AG04450 (cell line): ENCODE data around the gene RPS6KA4. TPM values are rescaled to one million over a fixed set of nuclear protein-coding genes. Genes with fewer than 3 reads are reported as not detected.
A peak's percentile ranks its signal among the peaks of the same experiment; 100 is the strongest.

Experiments
- CTCF ChIA-PET: fragments of 300-600, 350-600 bp; formaldehyde crosslinking; extraction: SDS; loops from one replicate; lab custom pipeline; 2022; ENCODE audit warnings: antibody characterized with exemption, inconsistent platforms; lab: Charles Lee
- POLR2A ChIA-PET: fragments of 350-600 bp; formaldehyde crosslinking; extraction: SDS; loops from one replicate; lab custom pipeline; 2021; ENCODE audit warnings: antibody characterized with exemption, inconsistent platforms; lab: Yijun Ruan, JAX
- DNase-seq: peaks from one replicate; pipeline ENCODE4 v3.0.0-alpha.2; 2011; ENCODE audit warnings: low read depth, low spot score
- H3K27ac ChIP-seq: one replicate; pipeline ENCODE4 v1.5.1; 2012; ENCODE audit warnings: low read depth, low read length, control low read depth
- H3K27me3 ChIP-seq: one replicate; pipeline ENCODE4 v1.6.0; 2012; ENCODE audit warnings: low read length; ENCODE audit not compliant: control insufficient read depth, insufficient read depth
- H3K4me3 ChIP-seq: 2 replicates; pipeline ENCODE4 v1.5.1; 2011; ENCODE audit warnings: mild to moderate bottlenecking, low read depth, low read length, control low read depth
- H3K9me3 ChIP-seq: 2 replicates; pipeline ENCODE4 v1.5.1; 2012; ENCODE audit warnings: low read length; ENCODE audit not compliant: control insufficient read depth, insufficient read depth
- CTCF ChIP-seq: IDR thresholded peaks from 2 replicates; pipeline ENCODE4 v1.5.1; 2011; ENCODE audit warnings: low read depth, low read length, control low read depth, inconsistent platforms
- polyA plus RNA-seq: library from polyadenylated mRNA; depleted of rRNA; stranded (reverse); fragments of >200 nt; gene quantifications from 2 replicates; pipeline ENCODE4 v1.2.3, GENCODE V29; 2011

RPS6KA4 gene
- polyA plus RNA-seq, 1 experiment, result 21.9 TPM

GRCh38 chr11:64327375-64327774, 31.6 kb upstream of the RPS6KA4 start:
- no peaks in the 10 kb centered on the region for H3K9me3 ChIP-seq
- H3K27me3 ChIP-seq, result peaks cover 3% of the 10 kb centered on the region
- H3K27ac ChIP-seq, result no peak overlapping the region
- DNase-seq, result no peak
- no peak overlapping the region for H3K4me3 ChIP-seq
- TF ChIP-seq CTCF, result no peak
- ChIA-PET CTCF (interaction anchor here (0.9 to 1.3 kb wide), 3 partner anchors 15 to 28 kb away, joined by 3 to 5 read pairs (median 3); no protein-coding TSS in a partner anchor), POLR2A (interaction anchor here (1.5 kb wide), 1 partner anchor 10 kb away, joined by 4 read pairs; the partner anchor contains the start of genes PRDX5 and TRMT112)

GRCh38 chr11:64327993-64328392, 31.0 kb upstream of the RPS6KA4 start:
- TF ChIP-seq CTCF, result no peak
- no peaks in the 10 kb centered on the region for H3K9me3 ChIP-seq
- H3K27me3 ChIP-seq, result peaks cover 3% of the 10 kb centered on the region
- CTCF ChIA-PET, result no interaction called here
- DNase-seq, result no peak
- H3K4me3 ChIP-seq, result no peak overlapping the region
- POLR2A ChIA-PET, result interaction anchor here (1.5 kb wide), 1 partner anchor 10 kb away, joined by 4 read pairs; the partner anchor contains the start of genes PRDX5 and TRMT112
- H3K27ac ChIP-seq, result no peak overlapping the region

- H3K9me3 ChIP-seq, result no peaks in the 10 kb centered on the region
- no peak overlapping the region for H3K4me3 ChIP-seq
- peaks cover 3% of the 10 kb centered on the region for H3K27me3 ChIP-seq
- no peak for TF ChIP-seq CTCF
- H3K27ac ChIP-seq, result no peak overlapping the region
- ChIA-PET POLR2A (interaction anchor here (0.7 to 2.4 kb wide), 2 partner anchors 12 to 24 kb away, joined by 3 to 12 read pairs; no protein-coding TSS in a partner anchor), CTCF (interaction anchor here (0.6 to 3.8 kb wide), 5 partner anchors 13 to 419 kb away, joined by 5 to 23 read pairs (median 13); partner anchors contain the start of genes PRDX5 and TRMT112)
- DNase-seq, result no peak
Measured at GRCh38 chr11:64330888-64331287, 28.1 kb upstream of the RPS6KA4 start.

- ChIA-PET CTCF (interaction anchor here (0.7 to 3.8 kb wide), 10 partner anchors 10 to 127 kb away, joined by 3 to 23 read pairs (median 6); partner anchors contain the start of genes PLCB3, PRDX5 and TRMT112), POLR2A (interaction anchor here (1.0 to 2.4 kb wide), 2 partner anchors 11 to 14 kb away, joined by 9 to 12 read pairs; partner anchors contain the start of genes PRDX5 and TRMT112)
- DNase-seq, result peak; percentile 38
- H3K9me3 ChIP-seq, result no peaks in the 10 kb centered on the region
- peak; percentile 63 for TF ChIP-seq CTCF
- no peak overlapping the region for H3K27ac ChIP-seq
- H3K4me3 ChIP-seq, result no peak overlapping the region
- peaks cover 3% of the 10 kb centered on the region for H3K27me3 ChIP-seq
Measured at GRCh38 chr11:64331569-64332371, 27.2 kb upstream of the RPS6KA4 start.
